Activated CD8-positive, alpha-beta memory T cell treated with anti-CD3 and anti-CD28 coated beads, Interleukin-2, amount 50 U/mL, for 4 hours (primary cell): ENCODE data around the gene ZNF488.

Source experiments
- DNase-seq: peaks from one replicate; pipeline ENCODE4 v3.0.0-alpha.2; 2020

ZNF488 gene

DNA sequence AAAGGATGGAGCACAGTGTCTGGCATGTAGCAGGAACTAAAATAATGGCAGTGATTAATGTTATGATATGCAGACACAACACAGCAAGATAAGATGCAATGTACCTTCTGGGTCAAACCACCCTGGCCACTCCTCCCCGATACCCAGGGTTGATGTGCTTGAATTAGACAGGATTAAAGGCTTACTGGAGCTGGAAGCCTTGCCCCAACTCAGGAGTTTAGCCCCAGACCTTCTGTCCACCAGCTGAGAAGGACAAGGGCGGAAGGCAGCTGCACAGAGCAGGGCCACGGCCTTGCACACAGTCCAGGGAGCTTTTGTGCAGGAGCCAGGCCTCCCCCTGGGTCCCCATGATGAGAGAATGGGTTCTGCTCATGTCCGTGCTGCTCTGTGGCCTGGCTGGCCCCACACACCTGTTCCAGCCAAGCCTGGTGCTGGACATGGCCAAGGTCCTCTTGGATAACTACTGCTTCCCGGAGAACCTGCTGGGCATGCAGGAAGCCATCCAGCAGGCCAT lies 35.9 kb downstream of the ZNF488 start, which contains the start of gene RBP3:
RBP3 (plus strand) TSS at position 226 of the 514 bp plus-strand sequence; CDS start at position 348, 122 bp downstream.
- DNase-seq = no peak

DNA sequence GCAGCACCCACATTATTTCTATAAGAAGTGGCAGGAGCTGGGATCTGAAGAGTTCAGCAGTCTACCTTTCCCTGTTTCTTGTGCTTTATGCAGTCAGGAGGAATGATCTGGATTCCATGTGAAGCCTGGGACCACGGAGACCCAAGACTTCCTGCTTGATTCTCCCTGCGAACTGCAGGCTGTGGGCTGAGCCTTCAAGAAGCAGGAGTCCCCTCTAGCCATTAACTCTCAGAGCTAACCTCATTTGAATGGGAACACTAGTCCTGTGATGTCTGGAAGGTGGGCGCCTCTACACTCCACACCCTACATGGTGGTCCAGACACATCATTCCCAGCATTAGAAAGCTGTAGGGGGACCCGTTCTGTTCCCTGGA lies 36.8 kb downstream of the ZNF488 start:
- no peak for DNase-seq

DNA sequence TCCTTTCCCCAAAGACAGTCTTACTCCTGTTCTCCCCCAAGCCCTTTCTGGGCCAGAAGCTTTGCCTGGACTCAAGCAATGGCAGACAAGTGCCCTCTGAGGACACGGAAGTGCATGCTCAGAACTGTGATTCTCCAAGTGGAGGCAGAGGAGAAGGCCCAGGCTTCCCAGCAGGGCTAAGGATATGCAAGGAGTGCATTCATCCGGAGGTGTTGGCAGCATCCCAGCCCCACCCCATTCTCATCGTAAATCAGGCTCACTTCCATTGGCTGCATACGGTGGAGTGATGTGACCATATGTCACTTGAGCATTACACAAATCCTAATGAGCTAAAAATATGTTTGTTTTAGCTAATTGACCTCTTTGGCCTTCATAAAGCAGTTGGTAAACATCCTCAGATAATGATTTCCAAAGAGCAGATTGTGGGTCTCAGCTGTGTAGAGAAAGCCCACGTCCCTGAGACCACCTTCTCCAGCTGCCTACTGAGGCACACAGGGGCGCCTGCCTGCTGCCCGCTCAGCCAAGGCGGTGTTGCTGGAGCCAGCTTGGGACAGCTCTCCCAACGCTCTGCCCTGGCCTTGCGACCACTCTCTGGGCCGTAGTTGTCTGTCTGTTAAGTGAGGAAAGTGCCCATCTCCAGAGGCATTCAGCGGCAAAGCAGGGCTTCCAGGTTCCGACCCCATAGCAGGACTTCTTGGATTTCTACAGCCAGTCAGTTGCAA lies 37.4 kb downstream of the ZNF488 start:
- no peak for DNase-seq

DNA sequence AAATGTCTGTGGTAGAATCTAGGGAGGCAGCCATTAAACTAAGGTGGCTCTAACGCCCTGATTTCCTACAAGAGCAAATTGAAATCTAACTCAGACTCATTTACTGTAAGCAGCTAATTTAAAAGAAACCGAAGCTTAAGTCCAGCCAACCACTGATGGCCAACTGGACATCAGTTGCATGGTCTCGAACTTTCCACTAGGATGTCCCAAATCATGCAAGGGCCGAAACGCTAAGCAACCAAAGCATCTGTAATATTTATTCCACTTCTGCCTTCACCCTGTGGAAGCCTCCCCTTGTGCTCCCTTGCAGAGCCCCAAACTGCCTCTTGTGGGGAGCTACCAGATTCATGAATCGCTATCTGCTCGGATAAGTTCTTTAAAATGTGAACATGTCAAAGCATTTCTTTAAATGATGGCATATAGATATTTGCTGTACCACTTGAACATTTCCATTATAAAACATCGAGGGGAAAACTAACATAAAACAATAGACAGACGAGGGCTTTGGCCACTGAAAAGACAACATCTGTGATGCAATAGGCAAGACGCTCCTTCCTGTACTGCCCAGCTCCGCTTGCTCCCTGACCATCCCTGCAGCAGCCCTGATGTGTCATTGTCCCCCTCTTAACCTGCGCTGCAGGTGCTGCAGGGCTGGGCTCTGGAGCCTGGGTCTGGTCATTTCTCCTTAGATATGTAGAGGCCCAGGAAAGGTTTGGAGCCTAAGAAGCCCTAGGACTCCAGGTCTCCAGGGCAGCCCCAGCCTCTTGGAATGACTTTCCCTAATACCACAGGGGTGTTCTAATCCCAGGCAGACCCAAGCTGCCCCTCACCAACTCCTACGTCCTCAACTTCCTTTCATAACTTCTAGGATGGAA lies 38.9 kb downstream of the ZNF488 start:
- no peak for DNase-seq

DNA sequence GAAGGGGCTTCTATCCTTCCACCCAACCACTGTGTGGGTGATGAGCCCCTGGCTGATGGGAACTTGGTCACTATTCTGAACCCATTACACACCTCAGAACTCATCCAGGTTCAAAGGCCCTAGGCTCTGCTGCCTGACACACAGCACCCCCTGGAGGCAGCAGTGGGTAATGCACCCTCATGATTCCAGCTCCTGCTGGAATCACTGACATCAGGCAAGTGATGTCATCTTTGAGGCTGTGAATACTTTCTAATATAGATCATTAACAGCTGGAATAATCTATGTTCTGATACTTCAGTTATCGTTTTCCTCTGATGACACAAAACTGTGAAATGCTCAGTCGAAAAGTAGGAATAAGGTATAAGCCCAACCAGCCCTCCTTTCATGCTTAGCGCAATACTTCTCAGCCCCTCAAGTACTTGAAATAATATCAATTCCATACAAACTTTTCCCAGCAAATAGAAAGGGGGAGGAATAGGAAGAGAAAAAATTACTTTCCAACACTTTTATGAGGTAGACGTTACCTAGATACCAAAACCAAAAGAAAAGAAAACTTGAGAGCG lies 43.4 kb downstream of the ZNF488 start:
- DNase-seq = peak; percentile 76

DNA sequence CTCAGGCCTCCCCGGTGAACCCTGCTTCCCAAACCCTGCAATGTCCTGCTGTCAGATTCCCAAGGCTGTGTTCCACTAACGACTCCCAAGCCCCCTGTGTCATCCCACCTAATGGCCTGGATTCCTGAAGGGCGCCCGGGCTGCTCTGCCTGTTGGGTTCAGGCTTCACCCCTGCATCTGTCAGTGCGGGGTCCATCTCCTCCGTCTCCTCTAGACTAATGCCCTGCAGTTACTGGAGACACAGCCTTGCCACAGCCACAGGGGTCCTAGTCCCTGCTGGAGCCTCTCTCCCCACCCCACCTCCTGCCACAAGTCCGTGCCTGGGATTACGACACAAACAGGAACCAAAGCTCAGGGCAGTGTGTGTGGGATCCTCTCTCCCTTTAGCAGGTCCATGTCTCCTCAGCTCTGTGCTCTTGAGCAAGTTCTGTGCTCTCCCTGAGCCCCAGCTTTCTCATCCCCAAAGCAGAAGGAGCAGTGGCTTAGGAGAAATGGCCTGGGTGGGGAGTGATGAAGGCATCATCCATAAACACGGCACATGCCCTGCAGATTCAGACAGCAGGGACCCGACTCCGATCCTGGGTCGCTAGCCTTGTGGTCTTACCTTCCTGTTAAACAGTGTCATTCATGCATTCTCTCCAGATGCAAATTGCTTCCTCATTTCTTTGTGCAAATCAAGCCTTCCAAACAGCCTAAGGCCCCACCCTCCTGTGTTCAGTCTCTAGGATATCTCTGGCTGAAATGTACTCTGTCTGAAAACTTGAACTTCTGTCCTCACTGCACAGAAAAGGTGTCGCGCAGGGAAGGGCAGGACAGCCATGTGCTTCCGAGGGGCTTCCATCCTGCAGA lies 44.1 kb downstream of the ZNF488 start:
- no peak for DNase-seq

DNA sequence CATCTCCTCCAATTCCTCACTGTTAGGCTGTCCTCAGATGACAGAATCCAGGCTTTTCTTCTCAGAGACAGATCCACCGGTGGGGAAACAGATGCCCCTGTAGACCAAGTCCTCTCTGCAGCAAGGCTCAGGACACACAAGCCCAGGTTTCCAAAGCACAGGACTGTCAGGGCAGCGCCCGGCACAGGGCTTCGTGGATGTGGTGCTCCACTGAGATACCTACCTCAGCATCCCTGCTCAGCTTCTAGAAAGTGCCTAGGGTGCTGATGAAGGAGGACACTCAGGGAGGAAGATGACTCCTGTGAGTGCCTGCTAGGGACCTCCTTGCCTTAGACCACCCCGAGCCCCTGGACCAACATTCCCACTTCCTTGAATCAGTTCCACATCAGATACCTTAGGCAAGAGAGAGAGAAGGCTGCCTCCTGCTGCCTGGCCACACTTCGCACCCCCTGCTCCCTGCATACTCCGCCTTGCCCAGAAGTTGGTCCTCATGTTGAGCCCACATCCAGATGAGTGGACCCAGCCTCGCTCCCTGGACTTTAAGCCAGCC lies 44.8 kb downstream of the ZNF488 start:
- DNase-seq = no peak

DNA sequence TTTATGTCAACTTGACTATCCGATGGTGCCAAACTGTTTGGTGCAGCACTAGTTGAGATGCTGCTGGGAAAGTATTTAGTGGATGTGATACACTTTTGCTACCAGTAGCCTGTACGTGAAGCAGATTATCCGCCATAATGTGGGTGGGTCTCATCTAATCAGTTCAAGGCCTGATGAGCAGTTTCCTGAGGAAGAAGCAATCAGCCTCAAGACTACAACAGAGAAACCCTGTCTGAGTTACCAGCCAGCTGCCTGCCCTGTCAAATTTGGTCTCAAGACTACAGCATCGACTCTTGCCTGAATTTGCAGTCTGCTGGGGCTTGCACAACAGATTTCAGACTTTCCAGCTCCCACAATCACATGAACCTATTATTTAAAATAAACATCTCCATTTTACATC lies 46.8 kb downstream of the ZNF488 start:
- DNase-seq = no peak

DNA sequence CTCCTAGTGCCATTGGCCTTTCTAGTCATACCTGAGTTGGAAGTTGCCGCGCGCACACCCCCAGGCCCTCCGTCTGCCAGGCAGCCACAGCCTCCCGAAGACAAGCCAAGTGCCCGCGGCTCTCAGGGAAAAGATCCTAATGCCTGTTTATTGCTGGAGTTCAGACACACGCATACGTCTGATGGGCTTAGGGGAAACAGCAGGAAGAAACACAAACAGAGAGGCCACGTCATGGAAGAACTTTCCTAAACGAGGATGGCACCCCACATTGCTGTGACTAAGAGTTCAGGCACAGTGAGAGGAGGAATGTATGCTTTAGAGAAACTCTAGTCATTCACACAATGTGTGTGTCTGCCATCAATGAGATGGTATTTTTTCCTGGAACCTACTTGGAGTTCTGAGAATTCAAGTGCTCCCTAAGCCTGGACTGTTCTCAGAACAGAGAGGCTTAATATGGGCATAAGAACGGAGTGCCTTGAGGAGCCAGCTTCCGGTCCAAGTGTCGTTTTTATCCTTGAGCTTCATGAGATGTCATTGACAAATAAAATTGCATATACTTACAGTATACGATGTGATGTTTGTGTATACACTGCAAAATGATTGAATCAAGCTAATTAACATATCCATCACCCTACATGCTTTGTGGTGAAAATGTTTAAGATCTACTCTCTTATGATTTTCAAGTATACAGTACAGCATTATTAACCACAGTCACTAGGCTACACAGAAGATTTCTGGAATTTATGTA lies 47.5 kb downstream of the ZNF488 start:
- DNase-seq = no peak

DNA sequence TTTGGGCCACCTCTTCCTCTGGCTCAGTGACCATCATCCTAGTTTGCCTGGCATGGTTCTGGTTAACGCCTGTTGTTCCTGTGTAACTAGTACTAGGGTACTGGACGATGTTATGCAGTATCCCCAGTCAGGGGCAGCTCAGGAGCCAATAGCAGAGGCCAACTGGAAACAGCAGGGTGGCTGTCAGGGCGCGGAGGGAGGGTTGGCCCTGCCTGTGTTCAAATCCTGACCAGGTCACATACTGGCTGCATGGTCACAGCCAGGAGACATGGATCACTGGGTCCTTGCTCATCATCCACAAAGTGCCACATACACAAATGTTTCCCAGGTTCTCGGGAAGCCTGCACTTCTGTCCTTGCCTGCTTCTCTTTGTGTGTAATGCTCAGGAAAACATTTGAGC lies 48.2 kb downstream of the ZNF488 start:
- no peak for DNase-seq

DNA sequence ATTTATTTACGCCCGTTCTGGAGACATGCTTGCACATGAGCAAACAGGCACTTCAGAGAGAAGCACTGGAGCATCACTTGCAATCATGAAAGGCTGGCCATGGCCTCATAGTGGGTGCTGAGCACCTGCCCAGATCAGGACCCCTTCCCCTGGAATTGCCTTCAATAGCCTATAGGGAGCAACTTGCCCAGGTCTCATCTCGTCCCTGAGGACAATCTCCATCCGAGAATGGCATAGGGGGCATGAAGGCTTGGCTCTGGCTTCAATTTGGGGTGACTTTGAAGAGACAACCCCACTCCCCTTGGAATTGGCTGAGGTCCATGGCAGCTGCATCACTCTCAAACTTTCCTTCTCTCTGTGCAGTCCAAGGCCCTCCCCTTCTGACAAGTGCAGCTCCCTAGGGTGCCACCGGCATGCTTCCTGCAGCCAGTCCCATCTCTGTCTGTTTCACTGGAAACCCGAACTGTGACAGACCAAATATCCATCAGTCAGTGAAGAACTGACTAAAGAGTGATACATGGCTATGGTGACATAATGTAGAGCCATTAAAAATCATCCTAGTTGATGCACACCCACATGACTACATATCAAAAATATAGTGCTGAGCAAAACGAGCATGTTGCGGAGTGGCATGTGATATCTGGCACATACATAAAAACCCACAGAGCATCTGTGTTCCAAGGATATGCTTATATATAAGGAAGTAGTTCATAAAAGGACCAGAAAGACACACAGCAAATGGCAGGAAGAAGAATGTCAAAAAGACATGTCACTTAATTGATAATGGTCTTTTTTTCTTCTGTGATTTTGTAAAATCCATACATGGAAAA lies 49.4 kb downstream of the ZNF488 start:
- no peak for DNase-seq

DNA sequence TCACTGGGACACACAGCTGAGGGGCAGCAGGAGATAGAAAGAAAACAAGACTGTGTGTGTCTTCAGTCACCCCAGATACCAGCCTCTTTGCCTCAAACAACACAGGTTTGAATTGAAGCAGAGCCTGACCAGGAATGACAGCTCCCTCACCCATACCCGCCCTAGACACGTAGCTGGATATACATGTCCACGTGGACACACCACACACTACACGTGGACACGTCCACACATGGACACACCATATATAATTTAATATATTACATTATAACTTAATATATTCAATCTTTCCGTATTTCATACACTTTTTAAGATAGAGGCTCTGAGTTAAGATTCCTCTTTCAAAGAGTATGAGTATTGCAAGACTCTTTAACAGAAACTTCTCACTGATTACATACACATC lies 50.6 kb downstream of the ZNF488 start:
- no peak for DNase-seq

DNA sequence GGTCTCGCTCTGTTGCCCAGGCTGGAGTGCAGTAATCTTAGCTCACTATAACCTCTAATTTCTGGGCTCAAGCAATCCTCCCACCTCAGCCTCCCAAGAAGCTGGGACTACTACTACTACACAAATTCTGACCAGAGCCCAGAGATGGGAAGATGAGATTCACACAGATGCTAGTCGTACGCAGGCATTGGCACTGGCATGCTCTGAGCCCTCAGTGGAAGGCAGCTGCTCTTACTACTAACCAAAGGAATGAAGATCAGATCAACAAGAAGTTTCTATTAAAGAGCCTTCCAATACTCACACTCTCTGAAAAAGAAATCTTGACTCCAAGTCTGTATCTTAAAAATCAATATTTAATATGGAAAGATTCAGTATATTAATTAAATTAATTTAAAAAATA lies 51.1 kb downstream of the ZNF488 start:
- DNase-seq = no peak

DNA sequence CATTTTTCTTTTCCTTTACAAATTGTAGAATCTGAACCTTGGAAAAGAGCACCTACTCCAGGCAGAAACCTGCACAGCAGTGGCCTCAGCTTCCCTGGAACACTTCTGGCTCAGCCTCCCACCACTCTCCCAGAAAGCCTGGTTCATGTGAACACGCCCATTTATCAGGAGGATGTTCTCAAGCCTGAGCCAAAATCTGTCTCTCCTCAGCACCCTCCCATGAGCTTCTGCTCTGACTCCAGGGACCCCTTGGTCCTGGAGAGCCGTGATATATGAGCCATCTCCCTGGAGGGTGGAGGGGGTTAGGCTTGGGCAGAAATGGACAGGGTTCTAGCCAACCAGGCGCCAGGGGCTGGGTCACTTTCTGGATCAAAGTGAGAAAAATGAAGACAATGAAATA lies 51.7 kb downstream of the ZNF488 start:
- DNase-seq = no peak

DNA sequence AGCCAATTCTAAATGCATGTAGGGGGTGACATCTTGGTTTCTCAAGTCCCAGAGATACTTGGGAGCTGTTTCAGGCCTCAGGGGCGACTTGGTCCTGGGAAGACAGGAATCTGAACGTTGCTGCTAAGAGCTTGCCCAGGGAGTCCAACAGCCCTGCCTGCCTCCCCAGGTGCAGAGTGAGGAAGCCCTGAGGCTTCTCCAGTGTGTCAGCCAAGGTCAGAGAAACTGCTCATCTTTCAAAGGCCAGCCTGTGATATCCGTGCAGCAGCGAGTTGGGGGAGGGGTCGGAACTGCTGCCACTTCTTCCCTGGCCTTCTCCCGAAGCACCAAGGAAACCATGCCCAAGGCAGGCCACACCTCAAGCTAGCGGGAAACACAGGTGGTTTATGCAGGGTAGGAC lies 52.1 kb downstream of the ZNF488 start:
- DNase-seq = no peak

DNA sequence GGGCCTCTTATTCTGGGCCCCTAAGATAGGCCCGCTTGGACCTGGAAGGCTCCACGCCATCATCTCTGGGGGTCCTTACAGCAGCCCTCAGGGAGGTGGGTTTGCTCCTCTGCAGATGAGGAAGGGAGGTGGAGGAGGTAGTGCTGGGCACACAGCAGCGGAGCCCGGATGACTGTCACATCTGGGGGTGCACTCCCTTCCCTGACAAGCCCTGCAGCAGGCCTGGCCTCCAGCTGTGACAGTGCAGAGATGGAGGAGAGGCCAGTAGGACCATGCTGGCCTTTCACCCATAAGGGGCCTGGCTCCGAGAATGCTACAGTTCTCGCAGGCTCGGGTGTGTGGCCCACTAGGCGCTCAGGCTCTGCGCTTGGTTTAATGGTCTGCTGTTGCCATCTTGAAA lies 52.6 kb downstream of the ZNF488 start:
- DNase-seq = no peak

DNA sequence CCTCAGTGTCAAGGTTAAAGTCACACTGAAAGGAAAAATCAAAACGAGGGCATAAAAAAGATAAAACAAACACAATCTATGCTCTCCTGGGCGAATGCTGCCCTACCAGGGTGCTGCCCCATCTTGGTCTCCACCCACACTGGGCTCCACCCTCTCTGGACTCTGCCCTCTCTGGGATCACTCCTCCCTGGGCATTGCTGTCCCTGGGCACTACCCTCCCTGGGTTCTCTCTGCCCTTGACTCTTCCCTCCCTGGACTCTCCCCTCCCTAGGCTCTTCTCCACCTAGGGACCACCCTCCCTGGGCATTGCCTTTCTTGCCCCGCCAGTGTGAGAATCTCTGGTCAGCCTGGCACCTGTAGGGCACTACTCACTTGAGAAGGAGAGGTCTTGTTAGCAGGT lies 53.3 kb downstream of the ZNF488 start:
- no peak for DNase-seq

DNA sequence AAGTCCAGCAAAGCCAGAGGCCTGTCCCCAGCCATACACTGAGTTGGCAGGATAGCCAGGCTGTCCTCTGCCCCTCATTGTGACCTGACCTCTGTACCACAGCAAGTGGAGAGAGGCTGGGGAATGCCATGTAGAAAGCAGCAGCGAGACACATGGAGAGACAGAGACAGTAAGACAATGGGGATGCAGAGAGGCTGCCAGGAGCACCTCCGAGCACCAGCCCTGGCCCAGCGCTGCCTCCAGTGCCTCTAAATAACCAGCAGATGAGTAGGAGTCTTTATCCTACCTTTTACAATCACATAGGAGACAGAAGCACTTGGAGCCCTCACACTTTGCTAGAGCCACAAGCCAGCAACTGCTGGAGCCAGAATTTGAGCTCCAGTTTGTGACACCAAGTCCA lies 53.7 kb downstream of the ZNF488 start:
- DNase-seq = no peak

DNA sequence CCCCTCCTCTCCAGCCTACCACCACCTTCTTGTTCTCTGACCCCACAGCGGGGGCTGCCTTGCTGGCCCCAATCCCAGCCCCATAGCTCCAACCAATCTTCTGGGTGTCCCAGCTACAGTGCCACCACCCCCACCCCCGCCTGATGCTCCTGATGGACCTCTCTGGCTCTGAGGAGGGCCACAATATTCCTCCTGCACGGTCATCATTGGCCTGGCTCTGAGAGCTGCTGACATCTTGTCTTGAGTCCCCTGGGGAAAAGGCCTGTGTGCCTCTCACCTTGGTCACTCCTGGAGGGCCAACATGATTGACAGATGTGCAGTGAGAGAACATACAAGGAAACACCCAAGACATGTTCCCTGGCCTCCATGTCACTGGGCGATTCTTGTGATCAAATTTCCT lies 54.2 kb downstream of the ZNF488 start:
- no peak for DNase-seq

DNA sequence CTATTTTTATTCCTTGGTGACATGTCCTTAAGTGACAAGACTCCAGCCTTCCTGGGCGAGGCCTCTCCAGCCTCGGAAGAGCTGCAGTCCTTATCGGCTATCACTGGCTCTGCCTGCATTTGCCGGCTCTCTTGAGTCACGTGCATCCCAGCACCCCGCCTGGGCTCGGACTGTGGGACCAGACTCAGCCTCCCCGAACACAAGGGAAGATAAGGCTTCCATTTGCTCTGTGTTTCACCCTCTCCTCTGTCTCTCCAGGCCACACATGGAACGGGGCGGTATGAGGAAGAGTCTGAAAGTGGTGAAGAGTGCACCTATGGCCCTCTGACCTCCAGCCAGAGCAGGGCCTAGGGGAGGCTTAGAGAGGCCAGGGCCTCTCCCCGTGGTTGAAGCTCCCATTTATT lies 57.2 kb downstream of the ZNF488 start:
- no peak for DNase-seq
